GM18498 (cell line): Measurements from ENCODE around the gene PLAU.
"Not testable (repeated sequence)": the region's sequence is repeated elsewhere in the genome, so short reads cannot be mapped to it uniquely, and the experiment has no call there.

Experiments used
- ATAC-seq: cut with Tn5 transposase; IDR thresholded peaks from one replicate; pipeline ENCODE4 v1.9.1; 2021; ENCODE audit warnings: mild to moderate bottlenecking, moderate library complexity; ENCODE audit not compliant: unreplicated experiment

The PLAU gene

GRCh38 chr10:73895381-73895780, 15.6 kb upstream of the PLAU start:
- ATAC-seq, result not testable (repeated sequence)

- no peak for ATAC-seq
Observed at GRCh38 chr10:73897693-73898092, 13.2 kb upstream of the PLAU start.

GRCh38 chr10:73898730-73899410, 12.1 kb upstream of the PLAU start:
- no peak for ATAC-seq

GRCh38 chr10:73899423-73899822, 11.5 kb upstream of the PLAU start:
- ATAC-seq, result no peak

- ATAC-seq, result no peak
Observed at GRCh38 chr10:73900064-73900463, 10.9 kb upstream of the PLAU start.

GRCh38 chr10:73901261-73901660, 9.7 kb upstream of the PLAU start:
- ATAC-seq, result no peak

GRCh38 chr10:73902351-73902750, 8.6 kb upstream of the PLAU start:
- ATAC-seq, result no peak

GRCh38 chr10:73905256-73906020, 5.5 kb upstream of the PLAU start:
- no peak for ATAC-seq

GRCh38 chr10:73906524-73907447, 4.1 kb upstream of the PLAU start:
- ATAC-seq, result no peak

- no peak for ATAC-seq
Observed at GRCh38 chr10:73907841-73908517, 3.0 kb upstream of the PLAU start.

GRCh38 chr10:73908853-73909539, 1.9 kb upstream of the PLAU start:
- no peak for ATAC-seq

GRCh38 chr10:73909540-73910115, 1.3 kb upstream of the PLAU start:
- no peak for ATAC-seq

GRCh38 chr10:73910401-73910763, 550 bp upstream of the PLAU start:
- peak; percentile 28 for ATAC-seq

- ATAC-seq, result peak; percentile 25
Observed at GRCh38 chr10:73911553-73912004, 647 bp downstream of the PLAU start.

GRCh38 chr10:73914036-73914435, 3.1 kb downstream of the PLAU start:
- ATAC-seq, result no peak

GRCh38 chr10:73915206-73915851, 4.4 kb downstream of the PLAU start:
- ATAC-seq, result no peak

GRCh38 chr10:73916761-73917470, 6.0 kb downstream of the PLAU start:
- no peak for ATAC-seq

GRCh38 chr10:73917566-73918305, 6.8 kb downstream of the PLAU start:
- ATAC-seq, result no peak
